ENCODE results near the gene SMAD6. TPM values are rescaled to one million over a fixed set of nuclear protein-coding genes. Genes with fewer than 3 reads are reported as not detected.

The SMAD6 gene
- polyA plus RNA-seq, 1 donor from 2014 or later = 0.16 TPM

- no peak overlapping the region for H3K9ac ChIP-seq (ENCODE audit: low read length)
- H2AFZ ChIP-seq (ENCODE audit: low read depth, low read length) = no peak overlapping the region
- no peak overlapping the region for H3K27ac ChIP-seq (ENCODE audit: low read length)
- no peaks in the 10 kb centered on the region for H4K20me1 ChIP-seq (ENCODE audit: insufficient read depth)
- no peaks in the 10 kb centered on the region for H3K9me3 ChIP-seq (ENCODE audit: low read length)
- TF ChIP-seq TAF1 (IDR thresholded peaks at IDR 0.05; ENCODE audit: low read depth) (no peak), MXI1 (conservative IDR thresholded peaks at IDR 0.05; ENCODE audit: poor library complexity, severe bottlenecking) (no peak), CTCF (IDR thresholded peaks at IDR 0.05; ENCODE audit: poor library complexity, severe bottlenecking) (no peak), RAD21 (conservative IDR thresholded peaks at IDR 0.05) (no peak), SMC3 (conservative IDR thresholded peaks at IDR 0.05; ENCODE audit: poor library complexity) (no peak), POLR2AphosphoS5 (IDR thresholded peaks at IDR 0.05) (no peak), EP300 (conservative IDR thresholded peaks at IDR 0.05; ENCODE audit: poor library complexity, severe bottlenecking) (no peak), REST (IDR thresholded peaks at IDR 0.05; ENCODE audit: borderline replicate concordance) (no peak), EZH2 (IDR thresholded peaks at IDR 0.05; ENCODE audit: borderline replicate concordance, insufficient read depth, low read length, poor library complexity, severe bottlenecking) (no peak)
- H3K27me3 ChIP-seq (ENCODE audit: insufficient read depth, low read depth, low read length) = no peaks in the 10 kb centered on the region
- H3F3A ChIP-seq (ENCODE audit: insufficient read depth, low read length, poor library complexity, severe bottlenecking) = no peaks in the 10 kb centered on the region
- no peaks in the 10 kb centered on the region for H3K79me2 ChIP-seq (replicated peaks; ENCODE audit: insufficient read depth, low read length)
- no peak overlapping the region for H3K4me2 ChIP-seq (ENCODE audit: low read length)
- no peaks in the 10 kb centered on the region for H3K36me3 ChIP-seq (ENCODE audit: insufficient read depth, low read length)
- no peak overlapping the region for H3K4me3 ChIP-seq (ENCODE audit: low read length)
- H3K9me2 ChIP-seq (ENCODE audit: insufficient read depth, low read length) = no peaks in the 10 kb centered on the region
Observed at GRCh38 chr15:66808181-66808824, 106.3 kb downstream of the SMAD6 start.

- Histone ChIP-seq H3F3A (ENCODE audit: insufficient read depth, low read length, poor library complexity, severe bottlenecking) (no peaks in the 10 kb centered on the region), H3K9ac (ENCODE audit: low read length) (no peak overlapping the region), H3K4me2 (ENCODE audit: low read length) (no peak overlapping the region), H4K20me1 (ENCODE audit: insufficient read depth) (no peaks in the 10 kb centered on the region), H3K9me2 (ENCODE audit: insufficient read depth, low read length) (no peaks in the 10 kb centered on the region), H3K79me2 (replicated peaks; ENCODE audit: insufficient read depth, low read length) (no peaks in the 10 kb centered on the region), H2AFZ (ENCODE audit: low read depth, low read length) (no peak overlapping the region), H3K36me3 (ENCODE audit: insufficient read depth, low read length) (no peaks in the 10 kb centered on the region), H3K9me3 (ENCODE audit: low read length) (no peaks in the 10 kb centered on the region), H3K27me3 (ENCODE audit: insufficient read depth, low read depth, low read length) (no peaks in the 10 kb centered on the region), H3K27ac (ENCODE audit: low read length) (no peak overlapping the region), H3K4me3 (ENCODE audit: low read length) (no peak overlapping the region)
- TF ChIP-seq EP300 (conservative IDR thresholded peaks at IDR 0.05; ENCODE audit: poor library complexity, severe bottlenecking) (no peak), RAD21 (conservative IDR thresholded peaks at IDR 0.05) (no peak), MXI1 (conservative IDR thresholded peaks at IDR 0.05; ENCODE audit: poor library complexity, severe bottlenecking) (no peak)
Observed at GRCh38 chr15:66809664-66810063, 107.6 kb downstream of the SMAD6 start.

Measured in neural cell (in vitro differentiated cells).